ENCODE measurements around the gene TECPR1.

Gene TECPR1

GRCh38 chr7:98242342-98242741 lies 9.7 kb downstream of the TECPR1 start:
- H3F3A ChIP-seq (ENCODE audit: insufficient read depth) = no peaks in the 10 kb centered on the region
- H3K9me2 ChIP-seq (replicated peaks; ENCODE audit: insufficient read depth, low read length) = no peaks in the 10 kb centered on the region
- H3K9me3 ChIP-seq (ENCODE audit: insufficient read depth, low read length) = no peaks in the 10 kb centered on the region
- no peak overlapping the region for H3K4me2 ChIP-seq (ENCODE audit: low read depth, low read length, poor library complexity, severe bottlenecking)
- H3K27me3 ChIP-seq (ENCODE audit: low read length) = no peaks in the 10 kb centered on the region
- H3K27ac ChIP-seq (ENCODE audit: low read depth, low read length) = no peak overlapping the region
- H3K36me3 ChIP-seq (ENCODE audit: low read length) = no peaks in the 10 kb centered on the region
- no peaks in the 10 kb centered on the region for H3K79me2 ChIP-seq (ENCODE audit: insufficient read depth, low read length)
- TF ChIP-seq EZH2phosphoT487 (conservative IDR thresholded peaks at IDR 0.05; ENCODE audit: low read length) (no peak), CTCF (IDR thresholded peaks at IDR 0.05; ENCODE audit: insufficient read depth, low read length, poor library complexity, severe bottlenecking) (no peak)
- no peaks in the 10 kb centered on the region for H4K20me1 ChIP-seq (ENCODE audit: low read depth, low read length)
- no peak overlapping the region for H2AFZ ChIP-seq (ENCODE audit: low read depth, low read length, severe bottlenecking)
- H3K9ac ChIP-seq (ENCODE audit: low read length) = no peak overlapping the region
- H3K4me3 ChIP-seq (ENCODE audit: insufficient read depth, low read length, poor library complexity, severe bottlenecking) = no peak overlapping the region

DNA sequence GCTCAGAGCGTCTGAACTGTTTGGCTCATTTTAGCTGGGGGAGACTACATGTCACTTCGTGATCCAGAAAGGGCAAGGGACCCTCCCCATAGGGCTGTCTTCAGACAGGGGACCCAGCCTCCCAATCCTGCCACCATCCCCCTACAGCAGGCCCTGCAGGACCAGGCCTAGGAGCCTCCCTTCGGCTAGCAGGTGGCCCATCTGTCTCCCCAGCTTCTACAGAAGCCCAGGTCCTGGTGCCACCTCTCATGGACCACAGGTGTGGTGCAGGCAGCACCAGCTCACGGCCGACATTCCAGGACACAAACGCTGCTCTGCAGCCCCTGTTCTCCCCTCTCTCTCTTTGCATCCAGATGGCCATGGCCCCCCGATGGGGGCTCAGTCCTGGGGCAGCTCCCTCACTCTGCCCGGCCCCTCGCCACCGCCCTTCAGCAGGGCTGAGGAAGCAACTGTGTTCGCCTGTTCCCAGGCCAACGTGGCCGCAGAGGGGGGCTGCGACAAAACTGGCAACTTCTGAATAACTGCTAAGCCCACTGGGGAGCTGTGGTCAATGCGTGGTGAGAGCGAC lies 10.3 kb downstream of the TECPR1 start:
- no peak overlapping the region for H3K4me3 ChIP-seq (ENCODE audit: insufficient read depth, low read length, poor library complexity, severe bottlenecking)
- H2AFZ ChIP-seq (ENCODE audit: low read depth, low read length, severe bottlenecking) = no peak overlapping the region
- no peaks in the 10 kb centered on the region for H3K79me2 ChIP-seq (ENCODE audit: insufficient read depth, low read length)
- no peak overlapping the region for H3K27ac ChIP-seq (ENCODE audit: low read depth, low read length)
- H3F3A ChIP-seq (ENCODE audit: insufficient read depth) = no peaks in the 10 kb centered on the region
- H3K9me3 ChIP-seq (ENCODE audit: insufficient read depth, low read length) = no peaks in the 10 kb centered on the region
- no peaks in the 10 kb centered on the region for H3K36me3 ChIP-seq (ENCODE audit: low read length)
- H3K4me2 ChIP-seq (ENCODE audit: low read depth, low read length, poor library complexity, severe bottlenecking) = no peak overlapping the region
- H4K20me1 ChIP-seq (ENCODE audit: low read depth, low read length) = no peaks in the 10 kb centered on the region
- H3K9me2 ChIP-seq (replicated peaks; ENCODE audit: insufficient read depth, low read length) = no peaks in the 10 kb centered on the region
- no peak overlapping the region for H3K9ac ChIP-seq (ENCODE audit: low read length)
- H3K27me3 ChIP-seq (ENCODE audit: low read length) = no peaks in the 10 kb centered on the region
- TF ChIP-seq CTCF (IDR thresholded peaks at IDR 0.05; ENCODE audit: insufficient read depth, low read length, poor library complexity, severe bottlenecking) = no peak

DNA sequence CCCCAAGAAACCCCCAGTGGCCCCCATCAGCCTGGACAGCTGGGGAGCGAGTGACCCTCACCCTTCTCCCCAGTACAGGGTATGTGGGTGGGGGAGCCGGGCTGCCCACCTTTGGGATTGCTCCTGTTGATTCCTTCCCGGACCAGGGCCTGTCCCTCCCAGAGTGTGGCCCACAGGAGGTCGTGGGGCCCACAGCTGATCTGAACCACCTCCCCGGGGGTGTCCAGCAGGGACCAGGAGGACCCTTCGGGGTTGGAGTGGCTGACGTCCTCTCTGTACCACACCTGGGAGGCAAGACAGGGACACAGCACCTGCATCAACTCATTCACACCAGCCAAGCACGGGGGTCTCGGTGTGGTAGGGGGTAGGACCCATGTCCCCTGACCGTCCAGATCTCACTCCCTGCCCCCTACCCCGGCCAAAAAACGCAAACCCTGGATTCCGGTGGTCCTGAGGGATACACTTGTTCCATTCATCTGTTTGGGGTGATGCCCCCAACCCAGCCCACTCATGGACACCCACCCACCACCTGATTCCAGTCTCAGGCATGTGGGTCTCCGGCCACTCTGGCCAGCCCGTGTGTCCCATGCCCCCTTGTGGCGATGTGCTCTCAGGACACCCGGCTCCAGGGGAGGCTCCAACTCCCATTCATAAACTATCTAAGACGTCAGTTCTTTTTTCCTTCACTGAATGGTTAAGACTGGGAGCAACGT lies 10.9 kb downstream of the TECPR1 start:
- H3K4me3 ChIP-seq (ENCODE audit: insufficient read depth, low read length, poor library complexity, severe bottlenecking) = no peak overlapping the region
- no peaks in the 10 kb centered on the region for H3K36me3 ChIP-seq (ENCODE audit: low read length)
- no peak overlapping the region for H2AFZ ChIP-seq (ENCODE audit: low read depth, low read length, severe bottlenecking)
- H3K9me2 ChIP-seq (replicated peaks; ENCODE audit: insufficient read depth, low read length) = no peaks in the 10 kb centered on the region
- H3K9ac ChIP-seq (ENCODE audit: low read length) = no peak overlapping the region
- H3F3A ChIP-seq (ENCODE audit: insufficient read depth) = no peaks in the 10 kb centered on the region
- no peak overlapping the region for H3K4me2 ChIP-seq (ENCODE audit: low read depth, low read length, poor library complexity, severe bottlenecking)
- H3K9me3 ChIP-seq (ENCODE audit: insufficient read depth, low read length) = no peaks in the 10 kb centered on the region
- no peak overlapping the region for H3K27ac ChIP-seq (ENCODE audit: low read depth, low read length)
- no peaks in the 10 kb centered on the region for H3K27me3 ChIP-seq (ENCODE audit: low read length)
- no peaks in the 10 kb centered on the region for H3K79me2 ChIP-seq (ENCODE audit: insufficient read depth, low read length)
- no peak for TF ChIP-seq EZH2phosphoT487 (conservative IDR thresholded peaks at IDR 0.05; ENCODE audit: low read length)
- TF ChIP-seq CTCF (IDR thresholded peaks at IDR 0.05; ENCODE audit: insufficient read depth, low read length, poor library complexity, severe bottlenecking) = peak; percentile 74
- no peaks in the 10 kb centered on the region for H4K20me1 ChIP-seq (ENCODE audit: low read depth, low read length)

Data from SU-DHL-6 (cell line).